CD14-positive monocyte (primary cell): ENCODE measurements around the gene ANGEL2. TPM values are rescaled to one million over a fixed set of nuclear protein-coding genes. Genes with fewer than 3 reads are reported as not detected.

Experiments used
- DNase-seq, 3 donors: peaks; one replicate each; pipeline ENCODE4 v3.0.0-alpha.2; 2011 to 2022
- H2AFZ ChIP-seq: 2 replicates; pipeline ENCODE4 v1.6.0; 2012; ENCODE audit warnings: mild to moderate bottlenecking, low read depth, low read length, inconsistent platforms; ENCODE audit not compliant: insufficient read depth, poor library complexity, severe bottlenecking
- H3K27ac ChIP-seq, 2 donors: 1 replicate in 1 of 2; 2 replicates in 1 of 2; pipeline ENCODE4 v1.5.1; 2012 to 2013; ENCODE audit warnings: low read length in 2 of 2, control low read depth in 1 of 2, inconsistent platforms in 1 of 2, low read depth in 1 of 2, mild to moderate bottlenecking in 1 of 2
- H3K27me3 ChIP-seq, 2 donors: one replicate each; pipeline versions ENCODE4 v1.6.0 to v1.6.1; 2011 to 2013; ENCODE audit warnings: low read length in 2 of 2; ENCODE audit not compliant: control insufficient read depth in 2 of 2, insufficient read depth in 2 of 2
- H3K36me3 ChIP-seq, 2 donors: replicated peaks in 1 of 2; 1 replicate in 1 of 2; 2 replicates in 1 of 2; pipeline versions ENCODE4 v1.5.1 to v1.6.1; 2012 to 2013; ENCODE audit warnings: low read length in 2 of 2, control low read depth in 1 of 2, inconsistent platforms in 1 of 2, mild to moderate bottlenecking in 1 of 2; ENCODE audit not compliant: insufficient read depth in 2 of 2, control insufficient read depth in 1 of 2
- H3K4me1 ChIP-seq, 2 donors: 1 replicate in 1 of 2; 2 replicates in 1 of 2; pipeline versions ENCODE4 v1.5.1 to v1.6.1; 2012 to 2013; ENCODE audit warnings: low read length in 2 of 2, control low read depth in 1 of 2, inconsistent platforms in 1 of 2, mild to moderate bottlenecking in 1 of 2, moderate library complexity in 1 of 2; ENCODE audit not compliant: insufficient read depth in 2 of 2, control insufficient read depth in 1 of 2
- H3K4me2 ChIP-seq: replicated peaks from 2 replicates; pipeline ENCODE3; 2012; ENCODE audit warnings: low read length, moderate library complexity, mild to moderate bottlenecking; ENCODE audit not compliant: poor library complexity, severe bottlenecking; ENCODE audit errors: extremely low read depth
- H3K4me3 ChIP-seq, 3 experiments: fragments of 200-600 bp in 1 of 3; sonication (generic) in 1 of 3; replicated peaks in 1 of 3; 1 replicate in 2 of 3; 2 replicates in 1 of 3; pipeline ENCODE4 v1.5.1; 2011 to 2013; ENCODE audit warnings: low read length in 3 of 3, mild to moderate bottlenecking in 3 of 3, control low read depth in 2 of 3, low read depth in 2 of 3, inconsistent platforms in 1 of 3, moderate library complexity in 1 of 3
- H3K79me2 ChIP-seq: 2 replicates; pipeline ENCODE4 v1.6.0; 2012; ENCODE audit warnings: mild to moderate bottlenecking, control low read depth, inconsistent platforms, low read length, moderate library complexity; ENCODE audit not compliant: insufficient read depth
- H3K9ac ChIP-seq: 2 replicates; pipeline ENCODE4 v1.6.0; 2017; ENCODE audit warnings: low read length, mild to moderate bottlenecking; ENCODE audit not compliant: insufficient read depth, poor library complexity, severe bottlenecking
- H3K9me3 ChIP-seq, 2 donors: replicated peaks in 1 of 2; 1 replicate in 1 of 2; 2 replicates in 1 of 2; pipeline versions ENCODE4 v1.5.1 to v1.6.1; 2012 to 2013; ENCODE audit warnings: low read length in 2 of 2, control low read depth in 1 of 2; ENCODE audit not compliant: control insufficient read depth in 1 of 2, insufficient read depth in 1 of 2
- H4K20me1 ChIP-seq: 2 replicates; pipeline ENCODE4 v1.6.0; 2012; ENCODE audit warnings: mild to moderate bottlenecking, low read length, control low read depth, moderate library complexity; ENCODE audit not compliant: insufficient read depth
- H3K27ac Mint-ChIP-seq, 7 donors: one replicate each; pipeline ENCODE4 v1.8.0; 2020; ENCODE audit warnings: mild to moderate bottlenecking in 7 of 7, mixed read lengths in 7 of 7, moderate library complexity in 6 of 7, inconsistent platforms in 2 of 7
- H3K27me3 Mint-ChIP-seq, 3 donors: one replicate each; pipeline ENCODE4 v1.8.0; 2021 to 2022; ENCODE audit warnings: low read depth in 3 of 3, mild to moderate bottlenecking in 3 of 3, mixed read lengths in 3 of 3, moderate library complexity in 3 of 3, inconsistent platforms in 1 of 3
- H3K36me3 Mint-ChIP-seq, 2 donors: one replicate each; pipeline ENCODE4 v1.8.0; 2020; ENCODE audit warnings: mixed read lengths in 2 of 2, inconsistent platforms in 1 of 2, mild to moderate bottlenecking in 1 of 2
- H3K4me1 Mint-ChIP-seq: one replicate; pipeline ENCODE4 v1.8.0; 2020; ENCODE audit warnings: mild to moderate bottlenecking, mixed read lengths
- H3K4me3 Mint-ChIP-seq, 2 donors: one replicate each; pipeline ENCODE4 v1.8.0; 2020; ENCODE audit warnings: mild to moderate bottlenecking in 2 of 2, mixed read lengths in 2 of 2, moderate library complexity in 1 of 2
- H3K9me3 Mint-ChIP-seq, 7 donors: one replicate each; pipeline ENCODE4 v1.8.0; 2020 to 2022; ENCODE audit warnings: mixed read lengths in 7 of 7, mild to moderate bottlenecking in 6 of 7, moderate library complexity in 6 of 7, inconsistent platforms in 2 of 7
- WGBS: methylation state at CpG from one replicate; pipeline ENCODE4 v1.1.5; 2013; ENCODE audit warnings: missing lambda C conversion rate; ENCODE audit not compliant: insufficient coverage; 5-methylcytosine and 5-hydroxymethylcytosine counted together
- intact Hi-C, 2 donors: fragments of 100-400 bp; cut with micrococcal nuclease; formaldehyde crosslinking; loops; one replicate each; pipeline versions ENCODE4 v1.15.0 to v1.15.1; 2023
- polyA plus RNA-seq, 3 donors: library from polyadenylated mRNA; depleted of rRNA in 1 of 3; unstranded in 2 of 3; stranded (reverse) in 1 of 3; fragments of 300-500 nt in 2 of 3; fragments of >200 nt in 1 of 3; fragmentation: Illumina TruSeq in 2 of 3; gene quantifications; 1 replicate in 2 of 3; 2 replicates in 1 of 3; pipeline ENCODE4 v1.2.3, GENCODE V29; 2012 to 2021
- TF ChIP-seq, protein P1 (sequence below): fragments of 200-600 bp; IDR thresholded peaks from one replicate; pipeline ENCODE4 v1.8.0; 2022; ENCODE audit warnings: antibody characterized with exemption, mild to moderate bottlenecking

The ANGEL2 gene
- polyA plus RNA-seq, 3 donors: 17.5 to 29.0 (median 18.3) TPM

DNA sequence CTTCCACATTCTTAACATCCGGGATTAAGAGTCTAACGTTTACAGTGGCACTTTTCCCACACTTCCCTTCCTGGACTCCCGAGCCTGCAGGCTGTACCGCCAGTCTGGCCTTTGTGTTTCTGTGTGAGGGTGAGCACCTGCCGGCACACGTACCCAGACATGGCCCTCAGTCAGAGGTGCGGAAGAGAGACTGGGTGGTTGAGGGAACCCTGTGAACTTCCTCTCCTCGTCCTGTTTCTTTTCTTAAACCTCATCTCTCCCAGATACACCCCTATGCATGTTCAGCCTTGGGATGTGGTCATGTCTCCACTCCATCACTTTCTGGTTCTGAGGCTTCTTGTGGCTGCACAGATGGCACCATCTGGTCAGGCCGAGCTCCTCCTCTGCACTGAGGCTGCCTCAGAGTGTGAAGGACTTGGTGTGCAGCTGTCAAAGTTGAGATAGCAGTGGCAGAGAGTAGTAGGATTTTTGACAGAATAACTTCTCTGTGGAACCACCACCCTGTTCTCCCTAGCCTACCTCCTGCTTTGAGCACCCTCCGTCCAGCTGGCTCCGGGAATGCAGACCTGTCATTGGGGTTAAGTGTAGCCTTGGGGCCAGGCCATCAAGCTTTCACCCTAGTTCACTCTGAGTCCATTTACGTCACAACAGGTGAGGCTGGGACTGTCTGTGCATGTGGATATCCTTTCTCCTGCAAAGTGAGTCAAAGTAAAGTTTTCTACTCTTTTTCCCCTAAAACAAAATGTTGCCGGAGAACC lies 33.9 kb downstream of the ANGEL2 start:
- Mint-ChIP-seq H3K27ac (no peak overlapping the region), H3K4me1 (no peaks in the 10 kb centered on the region), H3K36me3 (no peaks in the 10 kb centered on the region), H3K9me3 (no peaks in the 10 kb centered on the region), H3K4me3 (no peak overlapping the region), H3K27me3 (peaks cover 1 to 3% (median 2%) of the 10 kb centered on the region in 3 donors)
- Histone ChIP-seq H3K27me3 (no peaks in the 10 kb centered on the region), H3K4me3 (no peak overlapping the region), H3K9ac (no peak overlapping the region), H3K27ac (no peak overlapping the region), H4K20me1 (no peaks in the 10 kb centered on the region), H2AFZ (no peak overlapping the region), H3K36me3 (no peaks in the 10 kb centered on the region), H3K79me2 (no peaks in the 10 kb centered on the region), H3K4me1 (no peaks in the 10 kb centered on the region), H3K9me3 (no peaks in the 10 kb centered on the region), H3K4me2 (no peak overlapping the region)
- no peak for DNase-seq
- intact Hi-C loops: no loop called here
- TF ChIP-seq, protein P1, sequence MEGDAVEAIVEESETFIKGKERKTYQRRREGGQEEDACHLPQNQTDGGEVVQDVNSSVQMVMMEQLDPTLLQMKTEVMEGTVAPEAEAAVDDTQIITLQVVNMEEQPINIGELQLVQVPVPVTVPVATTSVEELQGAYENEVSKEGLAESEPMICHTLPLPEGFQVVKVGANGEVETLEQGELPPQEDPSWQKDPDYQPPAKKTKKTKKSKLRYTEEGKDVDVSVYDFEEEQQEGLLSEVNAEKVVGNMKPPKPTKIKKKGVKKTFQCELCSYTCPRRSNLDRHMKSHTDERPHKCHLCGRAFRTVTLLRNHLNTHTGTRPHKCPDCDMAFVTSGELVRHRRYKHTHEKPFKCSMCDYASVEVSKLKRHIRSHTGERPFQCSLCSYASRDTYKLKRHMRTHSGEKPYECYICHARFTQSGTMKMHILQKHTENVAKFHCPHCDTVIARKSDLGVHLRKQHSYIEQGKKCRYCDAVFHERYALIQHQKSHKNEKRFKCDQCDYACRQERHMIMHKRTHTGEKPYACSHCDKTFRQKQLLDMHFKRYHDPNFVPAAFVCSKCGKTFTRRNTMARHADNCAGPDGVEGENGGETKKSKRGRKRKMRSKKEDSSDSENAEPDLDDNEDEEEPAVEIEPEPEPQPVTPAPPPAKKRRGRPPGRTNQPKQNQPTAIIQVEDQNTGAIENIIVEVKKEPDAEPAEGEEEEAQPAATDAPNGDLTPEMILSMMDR: no peak
- no CpG with 5 or more reads among the region's 13 CpGs for WGBS

DNA sequence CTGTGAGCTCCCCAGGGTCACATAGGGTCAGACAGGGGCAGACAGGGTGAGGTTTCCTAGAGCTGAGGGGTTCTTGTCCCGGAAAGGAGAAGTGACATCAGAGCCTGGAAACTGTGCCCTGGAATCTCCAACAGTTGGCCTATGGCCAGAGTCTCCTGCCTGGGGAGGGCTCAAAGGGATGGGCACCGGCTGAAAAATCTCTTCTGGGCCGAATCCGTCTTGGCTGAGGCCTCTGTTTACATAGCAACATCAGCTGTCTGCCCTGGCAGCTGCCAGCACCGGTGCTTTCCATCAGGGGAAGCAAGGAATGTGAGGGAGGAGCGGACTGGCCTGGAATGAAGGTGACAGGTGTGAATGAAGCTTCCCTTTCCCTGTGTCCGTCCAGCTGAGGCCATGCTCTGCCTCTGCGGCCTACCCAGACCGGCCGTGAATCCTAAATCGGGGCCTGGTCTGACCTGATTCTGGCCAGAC lies 34.6 kb downstream of the ANGEL2 start:
- Mint-ChIP-seq H3K27me3 (peaks cover 1 to 3% (median 2%) of the 10 kb centered on the region in 3 donors), H3K4me1 (no peaks in the 10 kb centered on the region), H3K4me3 (no peak overlapping the region), H3K27ac (no peak overlapping the region), H3K9me3 (peaks cover 0 to 1% (median 0%) of the 10 kb centered on the region in 7 donors), H3K36me3 (no peaks in the 10 kb centered on the region)
- Histone ChIP-seq H3K27ac (no peak overlapping the region), H3K4me1 (no peaks in the 10 kb centered on the region), H3K79me2 (no peaks in the 10 kb centered on the region), H3K4me3 (no peak overlapping the region), H3K9ac (no peak overlapping the region), H3K9me3 (no peaks in the 10 kb centered on the region), H2AFZ (no peak overlapping the region), H3K27me3 (no peaks in the 10 kb centered on the region), H3K36me3 (no peaks in the 10 kb centered on the region), H3K4me2 (no peak overlapping the region), H4K20me1 (no peaks in the 10 kb centered on the region)
- TF ChIP-seq, protein P1: no peak
- intact Hi-C loops: no loop called here
- 87% methylated on average over 9 of the region's 11 CpGs for WGBS
- no peak for DNase-seq
